ENCODE data around the gene LCP1.
"Not testable (repeated sequence)": the region's sequence is repeated elsewhere in the genome, so short reads cannot be mapped to it uniquely, and the experiment has no call there.

The LCP1 gene

GRCh38 chr13:46182491-46182877 lies 507 bp upstream of the LCP1 start:
- DNase-seq (ENCODE audit: low read depth in 2 of 2), result no peak

- no peak for DNase-seq (ENCODE audit: low read depth in 2 of 2)
Observed at GRCh38 chr13:46181377-46181839, 569 bp downstream of the LCP1 start.

GRCh38 chr13:46179969-46180763 lies 1.8 kb downstream of the LCP1 start:
- no peak for DNase-seq (ENCODE audit: low read depth in 2 of 2)

- DNase-seq (ENCODE audit: low read depth in 2 of 2), result peak; percentile 74 to 79
Observed at GRCh38 chr13:46179491-46179908, 2.5 kb downstream of the LCP1 start.

GRCh38 chr13:46178821-46179220 lies 3.2 kb downstream of the LCP1 start:
- DNase-seq (ENCODE audit: low read depth in 2 of 2), result no peak

GRCh38 chr13:46178143-46178542 lies 3.8 kb downstream of the LCP1 start:
- DNase-seq (ENCODE audit: low read depth in 2 of 2), result no peak

- no peak for DNase-seq (ENCODE audit: low read depth in 2 of 2)
Observed at GRCh38 chr13:46176756-46177155, 5.2 kb downstream of the LCP1 start.

GRCh38 chr13:46173656-46174055 lies 8.3 kb downstream of the LCP1 start:
- DNase-seq (ENCODE audit: low read depth in 2 of 2), result no peak

- peak in 1 of 2 donors; percentile 35 for DNase-seq (ENCODE audit: low read depth in 2 of 2)
Observed at GRCh38 chr13:46172531-46172991, 9.4 kb downstream of the LCP1 start.

GRCh38 chr13:46171739-46172138 lies 10.2 kb downstream of the LCP1 start:
- no peak for DNase-seq (ENCODE audit: low read depth in 2 of 2)

- DNase-seq (ENCODE audit: low read depth in 2 of 2), result no peak
Observed at GRCh38 chr13:46171217-46171616, 10.8 kb downstream of the LCP1 start.

- DNase-seq (ENCODE audit: low read depth in 2 of 2), result no peak
Observed at GRCh38 chr13:46170687-46171086, 11.3 kb downstream of the LCP1 start.

GRCh38 chr13:46170268-46170667 lies 11.7 kb downstream of the LCP1 start:
- DNase-seq (ENCODE audit: low read depth in 2 of 2), result no peak

- DNase-seq (ENCODE audit: low read depth in 2 of 2), result no peak
Observed at GRCh38 chr13:46169758-46170157, 12.2 kb downstream of the LCP1 start.

GRCh38 chr13:46168783-46169182 lies 13.2 kb downstream of the LCP1 start:
- DNase-seq (ENCODE audit: low read depth in 2 of 2), result no peak

- DNase-seq (ENCODE audit: low read depth in 2 of 2), result peak in 1 of 2 donors; percentile 45
Observed at GRCh38 chr13:46168341-46168740, 13.6 kb downstream of the LCP1 start.

- no peak for DNase-seq (ENCODE audit: low read depth in 2 of 2)
Observed at GRCh38 chr13:46166947-46167610, 14.9 kb downstream of the LCP1 start.

- no peak for DNase-seq (ENCODE audit: low read depth in 2 of 2)
Observed at GRCh38 chr13:46166224-46166584, 15.8 kb downstream of the LCP1 start.

GRCh38 chr13:46165485-46166223 lies 16.3 kb downstream of the LCP1 start:
- DNase-seq (ENCODE audit: low read depth in 2 of 2), result no peak

GRCh38 chr13:46164661-46165060 lies 17.3 kb downstream of the LCP1 start:
- DNase-seq (ENCODE audit: low read depth in 2 of 2), result no peak

GRCh38 chr13:46162741-46163140 lies 19.2 kb downstream of the LCP1 start:
- DNase-seq (ENCODE audit: low read depth in 2 of 2), result not testable (repeated sequence)

GRCh38 chr13:46160471-46161066 lies 21.4 kb downstream of the LCP1 start:
- no peak for DNase-seq (ENCODE audit: low read depth in 2 of 2)
